ENCODE results near the gene SCN2B.

Gene SCN2B, protein sequence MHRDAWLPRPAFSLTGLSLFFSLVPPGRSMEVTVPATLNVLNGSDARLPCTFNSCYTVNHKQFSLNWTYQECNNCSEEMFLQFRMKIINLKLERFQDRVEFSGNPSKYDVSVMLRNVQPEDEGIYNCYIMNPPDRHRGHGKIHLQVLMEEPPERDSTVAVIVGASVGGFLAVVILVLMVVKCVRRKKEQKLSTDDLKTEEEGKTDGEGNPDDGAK

DNA sequence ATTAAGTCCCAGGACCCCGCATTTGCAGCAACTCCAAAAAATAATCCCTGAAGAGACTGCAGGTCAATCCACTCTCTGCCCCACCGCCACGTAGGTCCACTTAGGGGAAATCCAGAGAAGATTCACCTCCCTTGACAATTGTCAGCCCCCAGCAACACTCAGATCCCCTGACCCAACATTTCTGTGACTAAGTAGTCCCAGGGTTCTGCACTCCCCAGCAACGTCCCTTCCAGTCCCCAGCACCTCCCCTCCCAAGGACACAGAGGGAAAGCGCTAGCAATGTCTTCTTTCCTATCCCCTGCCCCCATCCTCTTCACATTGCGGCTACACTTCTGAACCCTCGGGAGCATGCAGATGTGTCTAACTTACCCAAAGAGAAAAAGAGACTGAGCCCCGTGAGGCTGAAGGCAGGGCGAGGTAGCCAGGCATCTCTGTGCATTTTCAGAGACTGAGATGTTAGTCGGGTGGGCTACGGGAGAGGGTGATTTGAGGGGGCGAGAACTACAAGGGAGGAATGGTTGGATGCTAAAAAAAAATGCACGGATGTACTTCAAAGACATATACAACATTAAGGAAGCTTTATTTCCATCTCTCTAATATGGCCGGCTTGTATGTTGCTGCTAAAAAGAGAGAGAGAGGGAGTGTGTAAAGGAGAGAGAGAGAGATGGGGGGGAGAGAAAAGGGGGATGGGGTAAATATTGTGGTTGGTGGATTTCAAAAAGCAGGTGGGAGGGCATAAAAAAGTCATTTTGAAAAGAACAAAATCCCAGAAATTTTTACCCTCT lies at the start of gene SCN2B:
TSS of gene SCN2B (minus strand) at position 647 of the 785 bp plus-strand sequence. CDS start at position 439, 208 bp downstream.
- no peak for DNase-seq (ENCODE audit: low read depth in 1 of 2, low spot score in 1 of 2)

DNA sequence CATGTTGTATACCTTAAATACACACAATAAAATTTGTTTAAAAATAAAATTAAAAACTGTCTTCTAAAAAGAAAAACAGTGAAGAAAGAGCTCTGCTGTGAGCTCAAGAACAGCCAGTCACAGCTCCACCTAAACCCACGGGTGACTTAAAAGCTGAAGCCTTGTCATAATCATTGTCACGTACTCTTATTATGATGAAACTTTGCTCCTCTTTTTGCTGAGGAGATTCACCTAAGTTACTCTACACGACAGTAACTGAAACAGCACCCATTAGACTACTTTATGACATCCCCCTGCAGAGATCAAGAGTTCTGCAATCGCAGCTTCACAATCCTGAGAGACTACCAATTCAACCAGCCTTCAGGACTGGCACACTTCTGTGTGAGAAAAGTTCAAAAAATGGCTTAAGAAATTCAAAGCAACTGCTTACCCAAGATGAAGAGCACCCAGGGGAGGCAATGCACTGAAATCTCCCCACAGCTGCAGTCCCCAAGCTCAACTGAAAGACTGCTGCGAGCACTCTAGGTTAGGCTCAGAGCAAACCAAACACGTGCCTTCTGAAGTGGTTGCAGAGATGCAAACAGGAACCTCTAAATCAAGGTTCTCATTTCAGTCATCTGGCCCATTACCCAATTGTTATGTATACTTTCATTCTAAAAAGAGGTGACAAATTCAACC lies 48.2 kb upstream of the SCN2B start, which contains the start of gene JAML:
TSS of gene JAML (minus strand) at position 501 of the 678 bp plus-strand sequence. CDS start 10,145 bp downstream, outside the sequence.
- peak in 1 of 2 donors; percentile 67 for DNase-seq (ENCODE audit: low read depth in 1 of 2, low spot score in 1 of 2)

DNA sequence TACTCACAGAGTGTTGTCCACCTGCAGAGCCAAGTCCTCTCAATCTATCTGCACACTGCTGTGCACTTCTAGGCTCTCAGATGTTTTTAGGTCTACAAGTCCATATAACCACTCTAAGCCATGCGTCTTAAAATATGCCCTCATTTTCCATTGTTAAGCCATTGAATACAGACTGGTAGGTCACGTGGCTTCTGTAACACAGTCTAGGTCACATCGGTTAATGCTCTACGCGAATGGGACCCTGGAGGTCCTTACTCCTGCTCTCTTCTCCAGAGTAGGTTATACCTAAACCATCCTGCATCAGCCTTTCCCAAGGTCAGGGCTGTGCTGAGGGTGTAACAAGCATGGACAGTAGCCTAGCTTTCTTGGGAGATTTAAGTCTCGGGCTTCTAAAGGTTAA lies 47.6 kb upstream of the SCN2B start:
- DNase-seq (ENCODE audit: low read depth in 1 of 2, low spot score in 1 of 2) = peak in 1 of 2 donors; percentile 37

DNA sequence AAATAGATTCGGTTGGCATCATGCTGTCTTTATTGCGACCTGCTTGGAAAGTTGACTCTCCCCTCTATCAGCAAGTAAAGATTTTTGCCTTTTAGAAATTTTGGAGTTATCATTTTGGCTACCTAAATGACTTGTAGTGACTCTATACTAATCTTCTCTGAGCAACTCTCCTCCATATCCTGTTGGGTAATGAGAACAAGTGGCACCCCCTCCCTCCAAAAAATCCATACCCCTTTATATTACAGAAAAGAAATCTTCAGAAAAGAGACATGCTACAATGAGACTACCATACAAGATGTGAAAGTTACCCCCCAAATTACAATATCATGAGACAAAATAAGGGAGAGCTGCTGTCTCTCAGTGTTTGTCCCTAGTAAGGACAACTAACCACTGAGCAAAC lies 47.1 kb upstream of the SCN2B start:
- DNase-seq (ENCODE audit: low read depth in 1 of 2, low spot score in 1 of 2) = no peak

DNA sequence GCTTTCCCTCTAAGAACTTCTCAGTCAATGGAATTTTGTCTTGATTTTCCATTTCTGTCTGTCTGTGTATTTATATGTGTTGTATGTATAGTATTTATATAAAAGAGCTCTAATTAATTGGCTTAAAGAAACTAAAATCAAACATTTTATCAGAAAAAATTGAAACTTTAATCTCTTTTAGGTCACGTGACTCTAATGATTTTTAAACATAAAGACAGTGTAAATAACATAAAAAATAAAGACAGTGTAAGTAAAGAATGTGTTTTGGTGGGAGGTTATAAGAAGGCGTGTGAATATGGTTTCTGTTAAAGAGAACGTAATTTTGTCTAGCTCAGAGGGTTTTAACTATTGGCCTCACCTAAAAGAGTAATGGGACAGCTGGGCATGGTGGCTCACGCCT lies 46.0 kb upstream of the SCN2B start:
- no peak for DNase-seq (ENCODE audit: low read depth in 1 of 2, low spot score in 1 of 2)

DNA sequence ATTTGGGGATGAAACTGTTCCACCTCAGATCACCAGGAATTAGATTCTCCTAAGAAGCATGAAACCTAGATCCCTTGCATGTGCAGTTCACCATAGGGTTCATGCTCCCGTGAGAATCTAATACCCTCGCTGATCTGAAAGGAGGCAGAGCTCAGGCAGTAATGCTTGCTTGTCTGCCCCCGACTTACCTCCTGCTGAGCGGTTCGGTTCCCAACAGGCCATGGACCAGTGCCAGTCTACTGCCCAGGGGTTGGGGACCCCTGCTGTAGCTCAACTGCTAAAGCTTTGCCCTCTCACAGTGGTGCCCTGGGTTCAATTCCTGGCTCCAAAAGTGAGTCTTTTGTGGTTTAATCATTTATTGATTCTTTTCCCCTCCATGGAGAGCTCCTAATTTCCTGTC lies 45.0 kb upstream of the SCN2B start:
- no peak for DNase-seq (ENCODE audit: low read depth in 1 of 2, low spot score in 1 of 2)

DNA sequence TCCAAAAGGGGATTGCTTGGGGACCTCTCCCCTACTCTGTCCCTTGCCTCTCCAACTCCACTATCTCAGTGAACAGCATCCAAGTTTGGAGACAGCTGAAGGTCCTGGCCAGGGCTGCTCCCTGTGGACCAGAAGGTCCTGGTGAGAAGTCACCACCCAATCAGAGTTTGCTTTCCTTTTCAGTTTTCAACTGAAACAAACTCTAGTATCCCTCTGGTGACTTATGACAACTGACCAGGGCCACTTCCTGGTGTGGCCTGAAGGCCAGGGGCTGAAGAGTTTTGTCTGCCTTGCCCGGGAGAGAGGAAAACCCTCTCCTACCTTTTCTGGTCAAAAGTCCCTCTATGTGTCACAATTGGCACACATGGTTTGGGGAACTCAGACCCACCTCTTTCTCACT lies 43.3 kb upstream of the SCN2B start:
- DNase-seq (ENCODE audit: low read depth in 1 of 2, low spot score in 1 of 2) = no peak

DNA sequence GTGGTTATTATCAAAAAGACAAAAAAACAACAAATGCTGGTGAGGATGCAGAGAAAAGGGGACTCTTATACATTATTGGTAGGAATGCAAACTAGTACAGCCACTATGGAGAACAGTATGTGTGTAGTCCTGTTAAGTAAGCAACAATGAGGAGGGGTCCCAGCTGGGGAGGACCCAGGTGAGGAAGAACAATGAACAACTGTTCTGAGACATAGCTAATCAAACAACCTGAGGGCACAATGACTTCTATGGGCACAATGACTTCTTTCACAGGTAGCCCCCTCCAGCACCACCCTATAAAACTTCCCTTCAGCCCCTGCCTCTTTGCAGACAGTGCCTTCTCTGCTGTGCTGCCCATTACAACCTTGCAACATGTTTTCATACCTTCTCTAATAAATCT lies 42.8 kb upstream of the SCN2B start:
- DNase-seq (ENCODE audit: low read depth in 1 of 2, low spot score in 1 of 2) = no peak

DNA sequence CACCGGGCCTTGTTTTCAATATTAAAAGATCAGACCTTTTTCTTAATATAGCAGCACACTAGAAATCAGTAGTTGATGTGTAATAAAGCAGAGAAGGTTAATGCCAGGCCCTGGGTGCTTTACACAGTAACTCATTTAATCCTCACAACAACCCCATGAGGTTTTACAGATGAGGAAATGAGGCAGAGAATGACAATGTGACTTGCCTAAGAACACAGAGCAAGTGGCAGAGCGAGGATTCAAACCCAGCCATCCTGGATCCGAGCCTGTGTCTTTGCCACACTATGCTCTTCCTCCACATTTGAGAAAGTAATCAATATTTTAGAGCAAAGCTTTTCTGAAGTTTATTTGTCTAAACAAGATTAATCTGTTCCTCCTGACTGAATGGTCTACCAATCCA lies 41.1 kb upstream of the SCN2B start:
- DNase-seq (ENCODE audit: low read depth in 1 of 2, low spot score in 1 of 2) = peak in 1 of 2 donors; percentile 43

DNA sequence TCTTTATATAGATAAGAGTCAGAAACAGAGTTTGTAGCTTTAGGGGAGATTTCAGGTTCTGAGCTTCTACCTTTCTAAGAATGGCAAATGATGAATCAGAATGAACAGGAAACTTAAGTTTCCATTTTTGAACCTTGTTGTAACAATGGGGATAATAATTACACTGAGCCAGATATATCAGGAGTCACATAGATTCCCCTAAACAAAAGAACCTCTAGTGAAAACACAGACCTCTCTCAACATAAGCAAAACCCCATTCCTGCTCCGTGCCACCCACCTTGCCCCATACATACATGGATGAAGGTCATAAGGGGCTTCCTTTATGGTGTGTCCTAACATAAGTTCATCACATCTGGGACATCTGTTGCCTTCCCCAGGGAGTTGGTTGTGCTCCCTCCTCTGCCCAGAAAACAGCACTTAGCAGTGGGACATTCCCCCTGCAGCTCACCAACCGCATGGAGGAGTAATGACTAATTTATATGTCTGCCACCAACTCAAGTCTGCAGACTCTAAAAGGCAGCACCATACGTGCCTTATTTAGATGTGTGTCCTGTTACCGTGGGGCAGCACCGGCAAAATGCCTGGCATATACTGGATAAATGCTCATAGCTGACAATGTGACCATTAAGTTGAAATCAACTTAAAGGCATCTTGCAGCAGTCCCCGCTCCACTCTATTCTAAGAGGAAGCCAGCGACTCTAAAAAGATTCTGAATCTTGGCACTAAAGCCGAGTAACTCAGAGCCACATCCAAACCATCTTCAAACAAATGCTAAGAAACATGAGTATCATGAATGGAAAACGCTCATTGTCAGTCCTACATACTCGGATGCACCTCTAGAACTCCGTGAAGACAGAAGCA lies 40.4 kb upstream of the SCN2B start:
- DNase-seq (ENCODE audit: low read depth in 1 of 2, low spot score in 1 of 2) = peak; percentile 46 to 61

DNA sequence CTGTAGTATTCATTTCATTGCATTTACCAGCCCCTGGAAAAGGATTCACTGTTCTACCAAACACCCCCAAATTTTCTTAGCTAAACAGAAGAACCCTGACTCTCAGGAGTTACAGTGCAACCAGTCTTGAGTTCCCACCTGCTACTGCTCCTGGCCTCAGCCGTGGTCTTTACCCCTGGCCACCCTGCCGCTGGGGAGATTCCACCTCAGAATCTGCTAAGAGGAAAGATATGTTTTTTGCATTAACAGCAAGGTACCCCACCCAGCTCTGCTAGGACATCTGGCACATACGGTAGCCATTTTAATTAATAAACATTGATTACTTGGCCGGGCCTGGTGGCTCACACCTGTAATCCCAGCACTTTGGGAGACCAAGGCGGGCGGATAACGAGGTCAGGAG lies 39.3 kb upstream of the SCN2B start:
- no peak for DNase-seq (ENCODE audit: low read depth in 1 of 2, low spot score in 1 of 2)

DNA sequence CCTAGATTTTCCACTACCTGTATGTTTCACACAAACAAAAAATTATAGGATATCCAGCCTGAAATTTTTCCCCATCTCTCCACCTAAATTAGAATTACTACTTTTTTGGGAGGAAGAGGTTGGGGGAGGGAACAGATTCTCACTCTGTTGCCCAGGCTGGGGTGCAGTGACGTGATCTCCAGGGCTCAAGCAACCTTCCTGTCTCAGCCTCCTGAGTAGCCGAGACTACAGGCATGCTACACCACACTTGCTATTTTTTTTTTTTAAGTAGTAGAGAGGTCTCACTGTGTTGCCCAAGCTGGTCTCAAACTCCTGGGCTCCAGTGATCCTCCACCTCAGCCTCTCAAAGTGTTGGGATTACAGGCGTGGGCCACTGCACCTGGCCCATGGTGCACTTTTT lies 38.8 kb upstream of the SCN2B start:
- no peak for DNase-seq (ENCODE audit: low read depth in 1 of 2, low spot score in 1 of 2)

DNA sequence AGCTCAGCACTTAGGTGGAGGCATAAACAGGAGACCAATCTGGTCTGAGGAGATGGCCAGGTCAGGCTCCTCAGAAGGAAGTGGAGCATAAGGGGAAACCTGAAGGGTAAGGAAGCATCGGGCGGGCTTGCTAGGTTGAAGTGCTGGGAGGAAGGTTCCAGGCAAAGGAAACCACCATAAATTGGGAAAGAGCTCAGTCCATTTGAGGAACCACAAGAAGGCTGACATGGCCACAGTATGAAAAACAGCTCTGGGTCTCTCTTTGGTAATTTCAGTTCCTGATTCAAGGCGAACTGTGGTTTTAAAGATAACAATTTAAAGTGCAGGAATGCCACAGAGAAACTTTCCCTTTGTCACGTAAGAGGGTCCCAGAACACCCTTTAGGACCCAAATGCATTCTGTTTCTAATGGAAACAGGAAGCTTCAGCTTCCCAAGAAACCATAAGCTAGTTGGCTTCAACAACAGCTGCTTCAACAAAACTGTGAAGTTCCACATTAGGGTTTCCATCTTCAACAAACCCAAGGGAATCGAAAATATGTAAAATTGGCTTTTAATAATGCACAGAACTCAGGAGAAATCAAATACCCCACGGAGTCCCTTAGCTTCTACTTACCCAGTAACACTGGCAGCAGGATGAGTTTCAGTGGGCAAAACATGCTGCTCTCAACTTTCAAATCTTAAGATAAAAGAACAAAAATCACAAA lies 37.9 kb upstream of the SCN2B start:
- no peak for DNase-seq (ENCODE audit: low read depth in 1 of 2, low spot score in 1 of 2)

DNA sequence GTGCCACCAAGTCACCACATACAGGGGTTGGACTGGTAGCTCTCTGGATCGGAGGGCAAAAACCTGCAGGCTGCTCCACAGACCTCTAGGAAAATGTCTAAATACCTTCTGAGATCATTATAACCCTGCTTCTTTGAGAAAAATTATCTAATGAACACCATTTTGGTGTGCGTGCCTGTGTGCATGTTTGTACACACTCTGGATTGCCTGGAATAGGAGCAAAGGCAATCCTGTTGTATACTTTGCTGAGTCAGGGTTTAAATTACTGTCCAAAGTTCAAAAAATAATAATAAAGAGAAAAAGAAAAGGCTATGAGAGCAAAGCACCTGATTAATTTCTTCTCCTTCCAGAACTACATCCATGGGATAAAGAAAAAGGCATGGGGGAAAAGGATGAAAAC lies 37.3 kb upstream of the SCN2B start:
- no peak for DNase-seq (ENCODE audit: low read depth in 1 of 2, low spot score in 1 of 2)

DNA sequence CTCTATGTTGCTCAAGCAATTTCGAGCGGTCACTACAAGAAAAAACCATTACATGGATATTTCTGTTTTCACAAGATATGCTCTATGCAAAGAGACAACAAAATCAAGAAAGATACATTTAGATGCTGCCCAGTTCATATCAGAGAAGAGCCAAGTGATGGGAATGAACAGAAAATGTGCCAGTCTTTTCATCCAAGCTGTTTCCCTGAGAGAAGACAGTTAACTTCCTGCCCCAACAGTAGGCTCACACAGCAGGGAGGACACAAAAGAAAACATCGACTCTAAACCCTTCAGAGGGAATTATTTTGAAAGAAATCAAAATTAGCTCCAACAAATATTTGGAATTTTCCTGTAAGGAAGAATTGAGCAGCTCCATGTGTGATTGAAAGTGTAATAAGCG lies 36.8 kb upstream of the SCN2B start:
- no peak for DNase-seq (ENCODE audit: low read depth in 1 of 2, low spot score in 1 of 2)

DNA sequence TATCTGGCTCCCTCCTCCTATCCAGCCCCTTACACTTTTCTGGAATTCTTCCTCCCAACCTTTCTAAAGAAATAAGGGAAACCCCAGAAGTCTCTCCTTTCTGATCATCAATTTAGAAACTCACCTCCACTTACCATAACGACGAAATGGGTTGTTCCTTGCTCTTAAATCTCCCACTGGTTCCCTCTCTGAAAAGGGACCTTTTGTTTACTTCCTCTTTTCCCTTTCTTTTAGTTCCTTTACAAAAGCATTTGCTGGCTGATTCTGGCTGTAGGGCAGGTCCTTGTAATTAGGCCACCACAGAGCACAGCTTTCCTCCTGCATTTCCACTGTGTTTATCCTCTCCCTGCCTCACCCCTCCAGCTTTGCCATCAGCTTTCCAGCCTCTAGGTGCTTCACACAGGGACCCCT lies 36.3 kb upstream of the SCN2B start:
- no peak for DNase-seq (ENCODE audit: low read depth in 1 of 2, low spot score in 1 of 2)

DNA sequence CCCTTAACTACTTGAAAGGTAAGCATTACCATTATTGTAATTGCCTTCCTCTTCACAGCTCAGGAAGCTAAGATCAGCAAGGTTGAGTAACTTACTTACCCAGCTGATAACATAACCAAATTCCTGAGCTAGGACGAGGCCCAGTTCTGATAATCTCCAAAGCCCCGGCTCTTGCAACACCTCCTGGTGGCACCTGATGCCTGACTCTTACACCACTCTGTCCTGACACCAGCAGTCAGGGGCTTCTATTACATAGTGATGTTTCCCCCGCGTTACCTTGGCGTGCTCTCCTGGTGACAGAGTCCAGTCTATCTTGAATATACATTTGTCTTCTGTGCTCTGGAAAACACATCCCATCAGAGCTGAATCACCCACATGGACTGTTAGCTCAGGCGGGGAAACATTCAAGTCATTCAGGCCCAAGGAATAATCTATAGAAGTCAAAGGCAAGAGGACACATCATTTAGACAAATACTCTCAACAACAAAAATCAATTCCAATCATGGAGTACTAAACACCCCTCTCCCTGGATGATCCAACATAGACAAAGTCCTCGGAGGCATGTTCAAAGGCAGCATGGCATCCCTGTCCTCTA lies 35.8 kb upstream of the SCN2B start:
- no peak for DNase-seq (ENCODE audit: low read depth in 1 of 2, low spot score in 1 of 2)

DNA sequence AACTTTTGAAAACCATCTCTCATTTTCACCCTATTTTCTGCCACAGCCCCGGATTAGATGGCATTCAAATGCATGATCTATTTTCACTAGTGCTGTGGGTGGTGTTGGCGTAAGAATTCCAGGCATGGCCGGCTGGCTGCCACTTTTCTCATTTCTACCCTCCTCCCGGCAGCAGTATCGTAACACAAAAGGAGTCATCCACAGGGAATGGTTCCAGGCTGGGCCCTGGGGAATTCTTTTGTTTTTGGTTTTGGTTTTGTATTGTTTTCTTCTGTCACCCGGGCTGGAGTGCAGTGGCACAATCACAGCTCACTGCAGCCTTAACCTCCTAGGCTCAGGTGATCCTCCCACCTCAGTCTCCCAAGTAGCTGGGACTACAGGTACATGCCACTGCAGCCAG lies 34.6 kb upstream of the SCN2B start:
- no peak for DNase-seq (ENCODE audit: low read depth in 1 of 2, low spot score in 1 of 2)

DNA sequence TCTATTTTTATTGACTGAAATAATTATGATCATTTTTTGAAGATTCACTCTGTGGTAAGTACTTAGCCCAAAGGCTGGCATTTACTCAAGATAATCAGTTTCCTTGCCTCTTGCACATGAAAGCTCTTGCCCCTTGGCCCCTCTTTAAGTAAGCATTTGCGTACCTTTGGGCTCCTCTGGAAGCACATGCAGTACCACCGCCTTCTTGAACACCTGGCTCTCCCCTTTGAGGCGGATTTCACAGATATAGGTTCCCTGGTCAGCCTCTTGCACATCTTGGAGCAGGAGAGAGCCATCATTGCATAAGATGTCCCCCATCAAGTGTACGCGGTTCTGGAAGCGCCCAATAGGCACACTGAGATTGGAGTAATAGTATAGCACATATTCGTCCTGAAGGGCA lies 33.9 kb upstream of the SCN2B start:
- DNase-seq (ENCODE audit: low read depth in 1 of 2, low spot score in 1 of 2) = no peak

DNA sequence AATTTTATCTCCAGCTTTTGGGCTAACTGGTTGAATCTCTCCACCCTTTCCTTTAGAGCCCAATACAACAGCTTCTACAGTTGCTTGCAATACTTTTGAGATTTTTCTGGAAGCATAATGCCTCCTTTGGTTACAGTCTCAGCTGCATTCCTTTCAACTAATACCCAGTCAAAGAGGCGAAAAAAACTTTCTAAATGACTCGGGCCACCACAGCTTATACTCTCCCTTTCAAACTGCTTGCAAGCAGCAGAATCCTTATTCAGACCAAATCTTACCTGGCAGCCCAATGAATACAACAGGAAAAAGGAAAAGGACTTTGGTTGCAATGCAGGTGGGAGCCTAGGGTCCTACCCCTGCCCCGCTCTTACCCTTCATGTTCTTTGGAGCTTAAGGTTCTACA lies 32.6 kb upstream of the SCN2B start:
- DNase-seq (ENCODE audit: low read depth in 1 of 2, low spot score in 1 of 2) = no peak

Data from activated CD4-positive, alpha-beta T cell treated with anti-CD3 and anti-CD28 coated beads, Interleukin-2, amount 50 U/mL, for 24 hours (primary cell).